ENCODE results near the gene TCHH.

DNA sequence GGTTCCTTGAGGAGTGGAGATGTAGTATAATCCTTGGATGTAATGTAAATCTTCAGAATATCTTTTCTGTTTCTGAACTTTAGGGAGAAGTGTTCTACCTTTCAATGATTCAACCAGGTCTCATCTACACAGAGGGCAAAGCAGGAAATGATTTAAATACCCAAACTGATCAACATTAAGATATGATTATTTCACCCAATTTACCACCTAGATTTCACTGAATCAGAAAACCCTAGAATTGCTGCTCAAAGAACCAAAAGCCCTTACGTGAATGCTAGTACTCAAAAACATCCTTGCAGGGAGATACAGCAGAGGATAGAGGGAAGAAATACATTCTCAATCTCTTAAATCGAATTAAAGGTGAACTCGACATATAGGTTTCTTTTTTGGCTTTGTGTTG is 38.8 kb upstream of the TCHH start:
- no peak for TF ChIP-seq POLR2A (IDR thresholded peaks at IDR 0.05)
- TF ChIP-seq, protein P1, sequence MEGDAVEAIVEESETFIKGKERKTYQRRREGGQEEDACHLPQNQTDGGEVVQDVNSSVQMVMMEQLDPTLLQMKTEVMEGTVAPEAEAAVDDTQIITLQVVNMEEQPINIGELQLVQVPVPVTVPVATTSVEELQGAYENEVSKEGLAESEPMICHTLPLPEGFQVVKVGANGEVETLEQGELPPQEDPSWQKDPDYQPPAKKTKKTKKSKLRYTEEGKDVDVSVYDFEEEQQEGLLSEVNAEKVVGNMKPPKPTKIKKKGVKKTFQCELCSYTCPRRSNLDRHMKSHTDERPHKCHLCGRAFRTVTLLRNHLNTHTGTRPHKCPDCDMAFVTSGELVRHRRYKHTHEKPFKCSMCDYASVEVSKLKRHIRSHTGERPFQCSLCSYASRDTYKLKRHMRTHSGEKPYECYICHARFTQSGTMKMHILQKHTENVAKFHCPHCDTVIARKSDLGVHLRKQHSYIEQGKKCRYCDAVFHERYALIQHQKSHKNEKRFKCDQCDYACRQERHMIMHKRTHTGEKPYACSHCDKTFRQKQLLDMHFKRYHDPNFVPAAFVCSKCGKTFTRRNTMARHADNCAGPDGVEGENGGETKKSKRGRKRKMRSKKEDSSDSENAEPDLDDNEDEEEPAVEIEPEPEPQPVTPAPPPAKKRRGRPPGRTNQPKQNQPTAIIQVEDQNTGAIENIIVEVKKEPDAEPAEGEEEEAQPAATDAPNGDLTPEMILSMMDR (IDR thresholded peaks at IDR 0.05) = no peak

All from Peyer's patch (tissue), 4 donors.